Occipital lobe (tissue), 2 donors: ENCODE measurements around the gene CBX6. TPM values are rescaled to one million over a fixed set of nuclear protein-coding genes. Genes with fewer than 3 reads are reported as not detected.

ENCODE experiments used
- DNase-seq: peaks from one replicate; lab custom pipeline; 2025; lab: John Stamatoyannopoulos, UW
- total RNA-seq: library from RNA; depleted of rRNA; stranded (reverse); fragments of >200 nt; gene quantifications from one replicate; pipeline ENCODE4 v1.2.3, GENCODE V29; 2014

The CBX6 gene
- total RNA-seq, 1 donor from 2014 or later = 33.8 TPM

- DNase-seq = no peak
Observed at GRCh38 chr22:38873469-38874411, 1.7 kb upstream of the CBX6 start.

GRCh38 chr22:38872831-38873248 lies 824 bp upstream of the CBX6 start:
- DNase-seq = no peak

GRCh38 chr22:38871360-38872171 lies 450 bp downstream of the CBX6 start:
- DNase-seq = no peak

GRCh38 chr22:38870791-38871359 lies 1.1 kb downstream of the CBX6 start:
- no peak for DNase-seq

GRCh38 chr22:38870312-38870741 lies 1.7 kb downstream of the CBX6 start:
- peak; percentile 55 for DNase-seq

GRCh38 chr22:38869663-38870062 lies 2.4 kb downstream of the CBX6 start:
- DNase-seq = no peak

GRCh38 chr22:38868886-38869381 lies 3.1 kb downstream of the CBX6 start:
- DNase-seq = peak; percentile 36

GRCh38 chr22:38868286-38868721 lies 3.7 kb downstream of the CBX6 start:
- no peak for DNase-seq

- no peak for DNase-seq
Observed at GRCh38 chr22:38867471-38868285, 4.3 kb downstream of the CBX6 start.

GRCh38 chr22:38867124-38867455 lies 4.9 kb downstream of the CBX6 start:
- DNase-seq = no peak

GRCh38 chr22:38866399-38867123 lies 5.5 kb downstream of the CBX6 start:
- no peak for DNase-seq

GRCh38 chr22:38866024-38866398 lies 6.0 kb downstream of the CBX6 start:
- no peak for DNase-seq

GRCh38 chr22:38865201-38866023 lies 6.6 kb downstream of the CBX6 start:
- no peak for DNase-seq

GRCh38 chr22:38864361-38865191 lies 7.4 kb downstream of the CBX6 start:
- DNase-seq = no peak

GRCh38 chr22:38863531-38864131 lies 8.4 kb downstream of the CBX6 start:
- no peak for DNase-seq

- DNase-seq = no peak
Observed at GRCh38 chr22:38862375-38863329, 9.4 kb downstream of the CBX6 start.

GRCh38 chr22:38861927-38862326 lies 10.1 kb downstream of the CBX6 start:
- no peak for DNase-seq
